SK-N-MC (cell line): ENCODE measurements around the gene PPHLN1.
A peak's percentile ranks its signal among the peaks of the same experiment; 100 is the strongest.

ENCODE experiments used
- DNase-seq: peaks from one replicate; pipeline ENCODE4 v3.0.0-alpha.2; 2011; ENCODE audit warnings: low read depth, low spot score
- H3K27ac ChIP-seq: fragments of 200-600 bp; sonication (generic); 2 replicates; pipeline ENCODE4 v1.5.1; 2016; ENCODE audit warnings: mixed run types
- H3K36me3 ChIP-seq: fragments of 200-600 bp; sonication (generic); 2 replicates; pipeline ENCODE4 v1.6.1; 2017; ENCODE audit warnings: antibody characterized with exemption, low read length, mixed read lengths; ENCODE audit not compliant: insufficient read depth
- H3K4me3 ChIP-seq: fragments of 200-600 bp; sonication (generic); 2 replicates; pipeline ENCODE4 v1.5.1; 2016
- H3K9ac ChIP-seq: fragments of 200-600 bp; sonication (generic); 2 replicates; pipeline ENCODE4 v1.8.0; 2017; ENCODE audit warnings: mixed run types, mixed read lengths; ENCODE audit not compliant: insufficient read length
- H3K9me3 ChIP-seq: fragments of 200-600 bp; sonication (generic); 2 replicates; pipeline ENCODE4 v1.6.1; 2017; ENCODE audit warnings: low read depth, mild to moderate bottlenecking, antibody characterized with exemption, low read length, moderate library complexity, mixed read lengths
- EZH2 ChIP-seq: fragments of 200-600 bp; sonication (generic); IDR thresholded peaks from one replicate; pipeline ENCODE4 v1.6.1; 2017; ENCODE audit warnings: antibody characterized with exemption
- FOXP2 ChIP-seq: optimal IDR thresholded peaks from 2 replicates; pipeline ENCODE3; 2011; ENCODE audit warnings: mild to moderate bottlenecking, moderate library complexity; ENCODE audit not compliant: insufficient read depth; ENCODE audit errors: extremely low read length, control extremely low read depth
- POLR2AphosphoS5 ChIP-seq: IDR thresholded peaks from 2 replicates; pipeline ENCODE4 v1.6.1; 2012; ENCODE audit warnings: mild to moderate bottlenecking, low read depth, low read length, borderline replicate concordance

PPHLN1 gene

DNA sequence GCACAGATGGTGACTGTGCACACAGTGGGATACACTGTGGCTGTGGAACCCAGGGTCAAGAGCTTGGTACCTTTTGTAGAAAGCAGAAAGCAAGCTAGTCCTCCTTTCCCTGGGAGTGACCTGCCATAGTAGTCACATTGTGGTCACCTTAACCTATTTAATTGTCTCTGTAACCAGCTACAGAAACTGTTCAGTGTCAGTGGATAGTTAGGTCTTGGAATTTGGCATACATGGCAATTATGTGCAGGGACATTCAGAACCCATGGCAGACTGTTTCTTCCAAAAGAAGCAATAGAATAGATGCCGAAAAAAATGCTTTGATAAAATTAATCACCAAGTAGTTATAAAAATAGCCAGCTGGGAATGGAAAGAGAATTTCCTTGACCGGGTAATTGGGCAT, 30.4 kb downstream of the PPHLN1 start:
- Histone ChIP-seq H3K4me3 (no peak overlapping the region), H3K27ac (no peak overlapping the region), H3K9me3 (no peaks in the 10 kb centered on the region), H3K9ac (no peak overlapping the region), H3K36me3 (peaks cover 53% of the 10 kb centered on the region)
- TF ChIP-seq FOXP2 (no peak), POLR2AphosphoS5 (no peak), EZH2 (no peak)
- no peak for DNase-seq

DNA sequence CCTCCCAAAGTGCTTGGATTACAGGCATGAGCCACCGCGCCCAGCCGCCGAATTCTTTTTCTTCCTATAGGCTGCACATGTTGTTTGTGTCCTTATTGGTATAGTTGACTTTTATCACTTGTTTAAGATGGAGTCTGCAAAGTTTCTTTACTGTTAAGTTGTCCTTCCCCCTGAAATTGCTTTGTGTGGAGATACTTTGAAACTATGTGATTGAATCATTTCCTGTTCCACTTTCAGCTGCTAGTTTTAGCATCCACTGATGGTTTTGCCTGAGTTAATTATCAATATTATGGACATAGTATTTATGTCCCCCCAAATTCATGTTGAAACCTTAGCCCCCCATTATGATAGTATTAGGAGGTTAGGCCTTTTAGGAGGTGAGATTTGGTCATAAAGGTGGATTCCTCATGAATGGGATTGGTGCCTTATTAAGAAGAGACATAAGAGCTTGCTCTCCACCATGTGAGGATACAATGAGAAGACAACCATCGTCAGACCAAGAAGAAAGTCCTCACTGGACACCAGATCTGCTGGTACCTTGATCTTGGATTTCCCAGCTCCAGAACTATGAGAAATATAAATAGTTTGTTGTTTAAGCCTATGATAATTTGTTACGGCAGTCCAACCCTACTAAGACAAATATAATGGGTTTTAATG, 34.9 kb downstream of the PPHLN1 start:
- TF ChIP-seq EZH2 (no peak), POLR2AphosphoS5 (no peak), FOXP2 (no peak)
- Histone ChIP-seq H3K36me3 (peaks cover 38% of the 10 kb centered on the region), H3K9ac (no peak overlapping the region), H3K4me3 (no peak overlapping the region), H3K9me3 (no peaks in the 10 kb centered on the region), H3K27ac (no peak overlapping the region)
- DNase-seq, result no peak

DNA sequence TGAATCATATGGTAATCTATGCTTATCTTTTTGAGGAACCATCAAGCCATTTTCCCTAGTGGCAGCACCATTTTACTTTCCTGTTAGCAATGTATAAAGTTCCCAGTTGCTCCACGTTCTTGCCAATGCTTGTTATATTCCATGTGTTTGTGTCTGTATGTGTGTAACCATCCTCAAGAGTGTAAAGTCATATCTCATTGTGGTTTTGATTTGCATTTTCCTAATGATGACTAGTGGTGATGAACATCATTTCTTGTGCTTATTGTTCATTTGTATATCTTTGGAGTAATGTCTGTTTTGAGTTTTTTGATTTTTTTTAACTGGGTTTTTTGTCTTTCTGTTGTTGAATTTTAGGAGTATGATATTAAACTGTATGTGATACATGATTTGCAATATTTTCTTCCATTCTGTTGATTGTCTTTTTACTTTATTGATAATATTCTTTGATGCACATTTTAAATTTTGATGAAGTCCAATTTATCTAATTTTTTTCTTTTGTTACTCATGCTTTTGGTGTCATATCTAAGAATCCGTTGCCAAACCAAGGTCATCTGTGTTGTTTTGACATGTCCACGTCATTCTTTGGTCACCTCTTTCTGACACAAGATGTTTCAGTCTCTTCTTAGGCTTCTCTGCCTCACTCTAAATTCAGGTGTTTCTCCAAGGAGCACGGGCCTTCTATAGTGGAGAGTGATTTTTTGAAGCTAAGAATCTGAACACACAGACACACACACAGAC, 36.1 kb downstream of the PPHLN1 start:
- Histone ChIP-seq H3K36me3 (peaks cover 28% of the 10 kb centered on the region), H3K9me3 (no peaks in the 10 kb centered on the region), H3K9ac (no peak overlapping the region), H3K27ac (no peak overlapping the region), H3K4me3 (no peak overlapping the region)
- TF ChIP-seq FOXP2 (no peak), POLR2AphosphoS5 (no peak), EZH2 (no peak)
- DNase-seq, result no peak

DNA sequence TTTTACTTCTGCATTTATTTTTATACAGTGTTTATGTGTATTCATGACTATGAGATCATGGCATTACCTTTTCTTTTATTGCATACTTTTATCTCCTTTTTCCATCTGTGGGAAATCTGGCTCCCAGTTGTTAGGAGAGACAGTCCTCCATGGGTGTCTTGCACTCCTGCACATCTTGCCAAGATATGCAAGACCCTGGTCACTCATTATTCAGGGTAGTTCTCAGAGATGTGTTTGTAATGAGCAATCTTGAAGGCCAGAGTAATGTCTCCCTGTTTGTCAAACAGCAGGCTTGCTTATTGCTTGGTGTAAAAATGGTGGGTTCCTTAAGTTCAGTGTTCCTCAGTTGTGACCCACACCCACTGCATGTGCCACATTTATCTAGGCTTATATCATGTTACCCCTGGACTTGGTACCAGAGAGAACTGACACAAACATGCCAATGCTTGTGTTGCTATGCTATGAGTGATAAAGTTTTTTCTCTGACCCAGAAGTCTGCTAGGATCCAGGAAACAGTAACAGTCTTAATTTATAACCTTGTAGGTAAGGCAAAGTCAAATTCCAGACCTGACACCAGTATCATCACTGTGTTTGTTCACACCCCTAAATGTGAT, 36.8 kb downstream of the PPHLN1 start:
- H3K9ac ChIP-seq, result no peak overlapping the region
- H3K4me3 ChIP-seq, result no peak overlapping the region
- no peak for DNase-seq
- no peaks in the 10 kb centered on the region for H3K9me3 ChIP-seq
- H3K27ac ChIP-seq, result no peak overlapping the region
- peaks cover 24% of the 10 kb centered on the region for H3K36me3 ChIP-seq
- TF ChIP-seq FOXP2 (no peak), POLR2AphosphoS5 (no peak), EZH2 (no peak)

DNA sequence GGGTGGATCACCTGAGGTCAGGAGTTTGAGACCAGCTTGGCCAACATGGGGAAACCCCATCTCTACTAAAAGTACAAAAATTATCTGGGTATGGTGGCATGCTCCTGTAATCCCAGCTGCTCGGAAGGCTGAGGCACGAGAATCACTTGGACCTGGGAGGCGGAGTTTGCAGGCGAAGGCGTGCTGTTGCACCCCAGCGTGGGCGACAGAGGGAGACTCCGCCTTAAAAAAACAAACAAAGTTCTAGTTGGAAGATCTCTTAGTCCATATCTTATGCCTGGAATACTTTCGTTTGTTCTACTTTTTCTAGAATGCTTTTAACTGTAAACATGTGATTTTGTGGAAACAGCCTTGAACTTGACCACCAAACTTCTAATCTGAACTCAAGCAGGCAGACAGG, 38.7 kb downstream of the PPHLN1 start:
- H3K36me3 ChIP-seq, result peaks cover 19% of the 10 kb centered on the region
- no peak for DNase-seq
- H3K4me3 ChIP-seq, result no peak overlapping the region
- H3K9ac ChIP-seq, result no peak overlapping the region
- no peak overlapping the region for H3K27ac ChIP-seq
- no peak for TF ChIP-seq FOXP2
- no peaks in the 10 kb centered on the region for H3K9me3 ChIP-seq

DNA sequence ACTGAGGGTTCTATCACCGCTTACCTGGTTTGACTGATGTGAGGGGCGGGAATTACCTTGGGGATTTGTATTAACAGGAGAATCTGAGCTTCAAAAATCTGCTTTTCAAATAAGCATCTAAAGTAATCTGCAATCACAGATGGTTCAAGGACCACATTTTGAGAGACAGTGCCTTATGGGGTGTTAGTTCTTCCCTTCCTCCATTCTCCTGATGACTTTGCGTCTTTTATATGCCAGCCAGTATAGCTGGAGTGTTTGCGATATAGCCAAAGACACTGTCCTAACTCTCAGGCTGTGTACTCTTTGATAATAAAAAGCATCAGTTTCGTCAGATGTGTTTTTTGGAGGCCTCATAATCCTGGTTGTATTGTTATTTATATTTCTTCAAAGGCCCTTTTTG, 39.5 kb downstream of the PPHLN1 start:
- H3K27ac ChIP-seq, result no peak overlapping the region
- H3K36me3 ChIP-seq, result peaks cover 26% of the 10 kb centered on the region
- H3K9ac ChIP-seq, result no peak overlapping the region
- TF ChIP-seq EZH2 (no peak), FOXP2 (no peak), POLR2AphosphoS5 (no peak)
- H3K9me3 ChIP-seq, result no peaks in the 10 kb centered on the region
- H3K4me3 ChIP-seq, result no peak overlapping the region
- DNase-seq, result no peak

DNA sequence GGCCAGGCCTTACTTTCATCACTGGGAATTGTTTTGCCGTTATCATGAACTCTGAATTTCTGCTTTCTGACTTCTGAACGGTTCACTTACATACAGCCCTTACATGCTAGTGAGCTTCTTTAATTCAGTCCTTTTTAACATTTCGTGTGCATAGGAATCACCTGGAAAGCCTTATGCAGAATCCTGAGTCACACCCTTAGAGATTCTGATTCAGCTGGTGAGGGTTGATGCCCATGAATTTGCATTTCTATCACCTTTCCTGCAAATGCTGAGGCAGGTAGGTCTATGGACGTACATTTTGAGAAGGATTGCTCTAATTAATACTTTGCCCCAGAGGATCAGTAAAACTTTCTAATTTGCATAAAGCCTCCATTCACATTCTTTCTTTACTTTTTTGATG, 44.0 kb downstream of the PPHLN1 start:
- Histone ChIP-seq H3K9ac (no peak overlapping the region), H3K27ac (no peak overlapping the region), H3K36me3 (peaks cover 21% of the 10 kb centered on the region), H3K4me3 (no peak overlapping the region), H3K9me3 (no peaks in the 10 kb centered on the region)
- no peak for DNase-seq
- TF ChIP-seq EZH2, result no peak
- TF ChIP-seq POLR2AphosphoS5, result no peak
- TF ChIP-seq FOXP2, result no peak

DNA sequence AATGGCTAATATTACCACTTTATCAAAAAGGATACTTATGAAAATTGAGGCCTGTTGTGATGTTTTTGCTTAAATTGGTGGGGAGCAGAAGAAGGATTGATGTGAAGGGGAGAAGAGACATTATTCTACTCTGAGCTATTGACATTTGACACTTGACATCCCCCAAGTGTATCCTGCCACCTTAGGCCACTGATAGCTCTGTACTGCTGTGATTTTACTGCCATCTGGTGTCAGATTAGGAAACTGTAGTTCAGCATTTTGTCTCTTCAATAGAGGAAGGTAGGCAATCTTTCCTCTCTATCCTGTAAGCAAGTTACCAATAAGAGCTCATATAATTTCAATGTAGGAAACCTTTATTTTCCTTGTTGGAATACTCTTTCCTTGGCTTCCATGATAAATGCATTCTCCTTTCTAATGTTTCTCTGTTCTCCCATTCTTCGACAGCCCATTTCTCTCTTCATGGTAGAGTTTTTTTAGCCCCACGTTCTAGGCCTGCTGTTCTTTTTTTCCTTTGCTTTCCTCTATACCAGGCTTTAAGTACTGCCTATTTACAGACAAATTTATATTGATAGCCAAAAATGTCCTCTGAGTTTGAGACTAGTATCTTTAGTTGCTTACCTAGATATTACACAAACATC, 46.3 kb downstream of the PPHLN1 start:
- DNase-seq, result peak; percentile 24
- no peak overlapping the region for H3K9ac ChIP-seq
- H3K4me3 ChIP-seq, result no peak overlapping the region
- no peak overlapping the region for H3K27ac ChIP-seq
- H3K36me3 ChIP-seq, result peaks cover 30% of the 10 kb centered on the region
- TF ChIP-seq POLR2AphosphoS5 (no peak), FOXP2 (no peak), EZH2 (no peak)
- H3K9me3 ChIP-seq, result no peaks in the 10 kb centered on the region
